GM20431 (cell line): Measurements from ENCODE around the gene PPT1.

Source experiments
- in situ Hi-C: fragments of 300-500 bp; cut with MseI, MboI; formaldehyde crosslinking; loops from one replicate; pipeline ENCODE4 v1.15.0; 2020; ENCODE audit warnings: low sequenced_read_pairs; ENCODE audit not compliant: unreplicated experiment

The PPT1 gene

DNA sequence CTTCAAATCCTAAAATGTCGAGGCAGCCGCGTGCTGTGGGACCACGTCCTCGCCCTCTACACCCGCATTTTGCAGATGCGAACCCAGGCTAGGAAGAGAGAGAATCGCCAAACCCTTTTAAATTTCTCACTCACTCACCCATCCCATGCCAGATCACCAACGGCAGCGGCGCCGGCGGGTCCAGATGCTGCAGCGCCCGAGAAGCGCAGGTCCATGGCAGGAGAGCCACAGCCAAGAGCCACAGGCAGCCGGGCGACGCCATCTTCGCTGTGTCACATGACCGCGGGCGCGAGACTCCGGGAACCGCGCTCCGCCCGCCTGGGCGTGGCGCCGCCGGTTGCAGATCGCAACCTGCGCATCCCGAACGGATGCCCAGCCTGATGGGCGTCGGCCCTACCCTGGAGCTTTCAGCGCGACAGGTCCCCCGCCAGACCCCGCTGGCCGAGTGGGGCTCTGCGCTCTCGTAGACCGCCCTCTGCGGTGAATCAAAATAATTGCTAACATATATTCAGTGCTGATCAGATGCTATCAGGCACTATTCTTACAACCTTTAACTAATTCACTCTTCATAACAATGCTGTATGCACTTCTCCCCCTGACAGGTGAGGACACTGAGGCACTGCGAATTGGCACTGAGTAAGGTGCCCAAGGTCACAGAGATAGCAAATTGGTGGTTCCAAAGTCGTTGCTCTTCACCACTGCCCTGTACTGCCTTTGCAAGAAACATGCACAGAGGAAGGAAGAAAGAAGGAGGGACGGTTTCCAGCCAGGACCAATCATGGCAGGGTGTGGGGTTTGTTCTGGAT is at the start of gene PPT1:
Gene PPT1, minus strand, starts transcription at position 276 of the 806 bp plus-strand sequence. Its CDS starts 14 bp downstream, at position 262.
- in situ Hi-C loops: no loop called here

DNA sequence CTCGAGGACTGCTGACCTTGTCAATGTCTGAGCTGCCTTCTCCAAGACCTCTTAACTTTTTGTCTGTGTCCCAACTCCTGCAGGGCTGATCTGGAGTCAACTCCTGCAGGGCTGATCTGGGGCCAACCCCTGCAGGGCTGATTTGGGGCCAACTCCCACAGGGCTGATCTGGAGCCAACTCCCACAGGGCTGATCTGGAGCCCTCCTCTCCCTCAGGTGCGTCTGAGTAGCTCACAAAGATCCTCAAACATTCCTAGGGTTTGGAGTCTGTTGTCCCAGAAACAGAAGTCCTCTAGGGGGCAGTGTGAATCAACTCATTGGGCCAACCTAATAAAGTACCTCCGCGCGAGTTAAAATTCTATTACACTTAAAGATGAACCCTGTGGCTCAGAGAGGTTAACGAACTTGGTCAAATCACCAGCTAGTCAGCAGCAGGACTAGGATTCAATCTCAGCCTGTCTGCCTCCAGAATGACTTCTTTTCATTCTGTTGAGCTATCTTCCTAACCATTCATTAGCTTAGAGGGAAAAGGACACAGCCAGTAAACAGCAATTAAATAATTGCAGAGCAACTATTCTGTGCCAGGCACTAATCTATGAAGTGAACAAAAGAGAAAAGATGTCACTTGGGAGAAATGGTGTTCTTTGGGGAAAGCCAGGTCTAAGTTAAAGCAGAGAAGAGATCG is 47.0 kb upstream of the PPT1 start:
- in situ Hi-C loops: loop anchor here (10.0 kb wide), 1 partner anchor 191 kb away; no protein-coding TSS in a partner anchor

DNA sequence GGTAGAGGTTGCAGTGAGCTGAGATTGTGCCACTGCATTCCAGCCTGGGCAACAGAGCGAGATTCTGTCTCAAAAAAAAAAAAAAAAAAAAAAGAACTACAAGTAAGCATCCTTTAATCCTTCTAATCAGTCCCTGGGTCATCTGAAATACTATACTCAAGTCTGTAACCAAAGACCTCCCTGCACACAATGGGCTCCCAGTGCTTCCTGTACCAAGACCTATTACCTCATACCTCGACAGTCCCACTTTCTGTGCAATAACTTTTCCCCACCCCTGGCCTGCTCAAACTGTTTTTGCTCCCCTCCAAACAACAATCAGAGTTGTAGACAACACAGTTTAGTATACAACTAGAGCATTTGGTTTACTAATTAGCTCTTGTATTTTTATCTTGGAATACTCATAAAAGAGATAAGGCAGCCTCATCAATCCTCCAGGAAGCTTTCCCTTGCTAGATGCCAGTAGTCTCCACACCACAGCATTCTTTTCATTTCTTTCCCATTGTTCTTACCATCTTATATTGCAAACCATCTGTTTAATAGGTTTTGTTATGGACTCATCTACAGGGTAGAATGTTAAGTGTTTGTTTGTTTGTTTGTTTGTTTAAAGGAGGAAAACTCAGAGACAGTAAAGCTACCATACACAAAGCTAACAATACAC is 45.0 kb upstream of the PPT1 start:
- in situ Hi-C loops: loop anchor here (10.0 kb wide), 1 partner anchor 193 kb away; no protein-coding TSS in a partner anchor

DNA sequence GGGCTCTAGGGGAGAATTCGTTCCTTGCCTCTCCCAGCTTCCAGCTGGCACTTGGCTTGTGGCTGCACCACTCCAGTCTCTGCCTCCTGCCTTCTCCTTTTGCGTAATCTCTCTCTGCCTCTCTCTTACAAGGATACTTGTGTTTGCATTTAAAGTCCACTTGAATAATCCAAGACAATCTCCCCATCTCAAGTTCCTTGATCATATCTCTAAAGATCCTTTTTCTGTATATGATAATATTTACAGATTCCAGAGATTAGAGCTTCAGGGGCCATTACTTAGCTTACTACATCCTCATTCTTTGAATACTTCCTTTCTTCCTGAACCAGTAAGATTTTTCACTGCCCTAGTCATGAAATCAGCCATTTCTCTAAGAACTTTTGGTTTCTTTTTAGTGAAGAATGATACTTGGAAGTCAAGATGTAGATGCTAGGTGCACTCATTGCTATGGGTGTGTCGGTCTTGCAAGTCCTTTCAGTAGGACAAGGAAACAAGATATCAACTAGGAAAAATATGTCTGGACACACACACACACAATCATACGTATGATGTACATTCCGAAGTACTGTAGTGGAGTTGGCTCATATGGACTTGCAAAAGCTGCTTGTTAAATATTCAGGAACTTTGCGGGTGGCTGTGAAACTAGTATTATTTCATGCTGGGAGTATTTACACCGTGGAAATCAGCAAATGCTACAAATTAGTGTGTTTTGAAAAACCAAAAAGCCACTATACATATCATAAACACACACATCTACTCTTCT is 43.3 kb upstream of the PPT1 start:
- in situ Hi-C loops: loop anchor here (10.0 kb wide), 1 partner anchor 194 kb away; no protein-coding TSS in a partner anchor

DNA sequence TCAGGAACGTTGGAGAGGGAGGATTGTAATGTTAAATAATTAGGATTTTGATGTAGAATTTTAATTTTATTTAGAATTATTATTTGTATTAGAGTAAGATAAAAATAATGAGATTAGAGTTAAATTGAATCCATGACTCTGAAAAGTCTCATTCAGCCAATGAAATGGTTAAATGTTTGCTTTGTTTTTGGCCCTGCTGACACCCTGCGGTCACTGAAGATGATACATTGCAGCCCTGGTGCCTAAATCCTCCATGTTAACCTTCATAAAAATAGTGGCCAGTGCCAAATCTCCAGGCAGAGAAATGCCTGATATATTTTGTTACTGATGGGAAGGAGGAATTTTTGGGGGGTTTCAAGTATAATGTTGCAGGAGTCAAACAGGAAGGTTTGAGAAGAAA is 36.8 kb upstream of the PPT1 start:
- in situ Hi-C loops: no loop called here

DNA sequence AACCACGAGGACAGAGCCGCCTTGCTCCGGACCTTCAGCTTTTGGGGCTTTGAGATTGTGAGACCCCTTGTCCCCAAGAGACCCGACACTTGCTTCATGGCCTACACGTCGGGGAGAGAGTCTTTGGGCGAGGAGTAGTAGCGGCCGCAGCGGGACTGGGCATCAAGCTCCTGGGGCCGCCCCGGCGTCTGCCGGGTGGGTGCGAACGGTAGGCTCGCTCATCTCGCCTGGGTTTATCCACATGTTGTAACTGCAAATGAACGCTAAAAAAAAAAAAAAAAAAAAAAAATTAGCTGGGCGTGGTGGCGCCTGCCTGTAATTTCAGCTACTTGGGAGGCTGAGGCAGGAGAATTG is 36.2 kb upstream of the PPT1 start:
- in situ Hi-C loops: no loop called here

DNA sequence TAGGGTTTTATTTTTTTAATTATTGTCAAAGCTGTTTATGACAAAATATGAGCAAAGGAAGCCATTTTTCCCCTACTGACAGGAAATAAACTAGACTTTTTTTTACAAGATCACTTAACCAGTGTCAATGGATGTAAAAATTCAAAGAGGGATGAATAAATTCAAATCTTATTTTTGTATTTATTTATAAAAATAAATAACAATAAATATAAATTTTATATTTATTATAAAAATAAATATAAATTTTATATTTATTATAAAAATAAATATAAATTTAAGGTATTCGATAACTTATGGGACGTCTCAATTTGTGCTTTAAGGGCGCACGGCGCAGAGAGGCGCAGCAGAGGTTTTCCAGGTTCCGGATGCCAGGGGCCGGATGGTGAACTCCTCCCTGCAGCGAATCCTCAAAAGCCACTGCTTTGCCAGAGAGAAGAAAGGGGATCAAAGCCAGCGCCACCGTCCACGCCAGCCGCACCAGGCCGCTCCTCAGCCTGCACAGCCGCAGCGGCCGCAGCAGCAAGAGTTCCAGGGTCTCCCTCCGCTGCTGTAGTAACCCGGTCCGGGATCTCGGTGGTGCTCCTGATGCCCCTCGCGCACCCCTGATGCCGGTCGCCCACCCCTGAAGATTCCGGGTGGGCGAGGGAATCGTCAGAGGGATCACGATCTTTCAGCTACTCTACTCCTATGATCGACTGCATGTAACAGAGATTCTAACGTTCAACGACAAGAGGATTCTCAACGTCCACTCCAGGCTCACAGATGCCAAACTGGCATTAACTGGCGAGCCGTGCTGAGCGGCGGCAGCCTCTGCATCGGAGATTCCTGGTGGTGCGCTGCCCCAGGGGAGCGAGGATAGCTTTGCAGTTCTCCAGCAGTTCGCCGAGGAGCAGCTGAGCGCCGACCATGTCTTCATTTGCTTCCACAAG is 35.6 kb upstream of the PPT1 start:
- in situ Hi-C loops: no loop called here

DNA sequence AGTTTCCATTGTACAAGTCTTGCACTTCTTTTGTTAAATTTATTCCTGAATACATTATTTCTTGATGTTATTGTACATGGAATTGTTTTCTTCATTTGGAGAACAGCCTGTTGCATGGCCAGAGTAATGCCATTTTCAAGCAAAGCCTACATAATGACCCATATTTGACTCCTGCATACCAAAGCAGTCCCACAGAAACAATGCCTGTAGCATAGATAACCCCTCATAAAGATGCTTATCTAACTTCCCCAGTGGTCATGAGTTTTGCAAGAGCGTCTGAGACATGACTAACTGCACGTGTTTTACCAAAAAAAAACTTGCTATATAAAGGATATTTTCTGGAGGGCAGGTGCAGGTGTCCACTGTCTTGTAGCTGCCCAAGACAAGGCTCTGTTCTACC is 33.8 kb upstream of the PPT1 start:
- in situ Hi-C loops: no loop called here

DNA sequence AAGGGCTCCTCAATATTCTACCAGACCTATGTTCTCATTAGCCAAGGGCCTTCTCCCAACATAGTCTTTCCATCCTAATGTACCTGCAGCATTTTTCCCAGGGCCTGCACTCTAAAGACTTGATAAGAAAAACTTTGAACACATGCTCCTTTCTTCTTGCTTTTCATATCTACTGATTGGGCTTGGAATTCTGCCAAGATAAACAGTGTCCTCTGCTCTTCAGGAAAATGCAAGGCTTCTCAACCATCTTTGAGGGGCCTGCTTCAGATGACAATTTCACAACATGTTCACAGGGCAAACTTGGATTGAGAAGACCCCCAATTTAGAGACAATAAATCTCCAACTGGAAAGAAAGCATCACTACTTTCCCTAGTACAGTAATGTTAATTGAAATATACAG is 25.8 kb upstream of the PPT1 start:
- in situ Hi-C loops: no loop called here

DNA sequence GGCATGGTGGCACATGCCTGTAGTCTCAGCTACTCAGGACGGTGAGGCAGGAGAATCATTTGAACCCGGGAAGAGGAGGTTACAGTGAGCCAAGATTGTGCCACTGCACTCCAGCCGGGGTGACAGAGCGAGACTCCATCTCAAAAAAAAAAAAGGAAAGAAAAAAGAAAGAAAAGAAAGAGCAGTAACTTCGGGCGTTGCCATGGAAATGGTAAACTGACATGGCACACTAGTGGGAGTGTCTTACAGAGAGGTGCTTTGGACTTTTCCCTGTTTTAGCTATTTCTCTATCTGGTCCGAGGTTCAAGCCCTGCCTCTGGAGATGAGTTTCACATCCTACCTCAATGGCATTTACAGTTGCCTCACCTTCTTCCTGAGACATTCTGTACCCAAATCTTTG is 23.1 kb upstream of the PPT1 start:
- in situ Hi-C loops: no loop called here

DNA sequence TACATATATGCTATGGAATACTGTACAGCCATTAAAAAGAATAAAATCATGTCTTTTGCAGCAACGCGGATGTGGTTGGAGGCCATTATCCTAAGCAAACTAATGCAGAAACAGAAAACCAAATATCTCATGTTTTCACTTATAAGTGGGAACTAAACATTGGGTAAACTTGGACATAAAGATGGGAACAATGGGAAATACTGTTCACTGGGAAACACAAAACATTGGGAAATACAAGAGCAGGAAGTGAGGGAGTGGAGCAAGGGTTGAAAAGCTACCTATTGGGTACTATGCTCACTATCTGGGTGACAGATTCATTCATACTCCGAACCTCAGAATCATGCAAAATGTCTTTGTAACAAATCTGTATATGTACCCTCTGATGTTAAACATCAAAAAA is 17.3 kb upstream of the PPT1 start:
- in situ Hi-C loops: no loop called here

DNA sequence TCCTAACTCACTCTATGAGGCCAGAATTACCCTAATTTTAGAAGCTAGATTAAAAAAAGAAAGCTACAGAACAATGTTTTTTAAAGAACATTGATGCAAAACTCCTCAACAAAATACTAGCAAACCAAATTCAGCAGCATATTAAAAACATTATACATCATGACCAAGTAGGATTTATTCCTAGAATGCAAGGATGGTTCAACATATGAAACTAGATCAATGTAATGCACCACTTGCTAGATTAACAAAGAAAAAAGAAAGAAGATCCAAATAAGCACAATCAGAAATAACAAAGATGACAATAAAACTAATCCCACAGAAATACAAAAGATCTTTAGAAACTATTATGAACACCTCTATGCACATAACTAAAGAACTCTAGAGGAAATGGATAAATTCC is 13.3 kb upstream of the PPT1 start:
- in situ Hi-C loops: no loop called here

DNA sequence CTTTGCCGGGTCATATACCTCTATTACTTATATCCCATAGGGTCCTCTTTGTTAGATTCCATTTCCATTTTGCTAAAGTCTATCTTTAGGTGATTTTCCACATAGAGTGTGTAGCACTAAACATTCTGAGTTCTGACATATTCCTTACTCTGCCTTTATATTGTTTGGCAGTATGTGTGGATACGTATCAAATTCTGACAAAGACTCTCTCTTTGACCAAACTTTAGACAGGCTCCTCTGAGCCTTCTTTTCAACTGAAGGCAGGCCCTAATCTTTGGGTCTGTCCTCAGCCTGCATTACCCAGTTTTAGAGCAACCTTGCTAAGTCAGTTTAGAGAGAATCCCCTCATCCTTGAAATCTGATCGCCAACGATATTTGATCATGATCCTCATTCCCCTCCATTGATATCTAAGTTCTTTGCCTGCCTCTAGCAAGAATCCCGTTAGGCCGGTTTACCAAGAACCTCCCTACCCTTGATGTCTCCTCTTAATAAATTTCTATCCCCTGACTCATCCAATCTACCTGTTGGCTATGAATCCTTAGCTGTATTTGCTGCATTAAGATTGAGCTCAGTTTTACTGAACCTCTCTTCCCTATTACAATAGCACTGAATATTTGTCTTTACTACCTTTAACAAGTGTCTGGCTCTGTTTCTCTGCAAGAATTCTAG is 10.4 kb upstream of the PPT1 start:
- in situ Hi-C loops: no loop called here

DNA sequence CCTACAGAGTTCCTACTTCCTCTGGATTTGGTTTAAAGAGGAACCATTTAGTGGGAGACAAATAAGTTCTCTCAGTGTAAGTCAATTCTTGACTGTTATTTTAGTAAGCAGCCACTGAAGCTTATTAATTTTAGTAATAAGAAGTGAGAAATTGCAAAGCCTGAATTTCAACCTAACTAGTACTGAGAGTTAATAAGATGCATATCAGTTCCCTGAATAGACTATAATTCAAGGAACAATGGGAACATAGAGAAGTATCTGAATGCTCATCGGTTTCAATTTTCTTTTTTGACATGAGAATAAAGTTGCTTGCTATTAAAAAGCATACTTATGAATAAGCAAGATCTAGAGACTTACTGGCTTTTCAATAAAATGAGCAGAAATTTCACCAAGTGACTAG is 8.0 kb upstream of the PPT1 start:
- in situ Hi-C loops: no loop called here

DNA sequence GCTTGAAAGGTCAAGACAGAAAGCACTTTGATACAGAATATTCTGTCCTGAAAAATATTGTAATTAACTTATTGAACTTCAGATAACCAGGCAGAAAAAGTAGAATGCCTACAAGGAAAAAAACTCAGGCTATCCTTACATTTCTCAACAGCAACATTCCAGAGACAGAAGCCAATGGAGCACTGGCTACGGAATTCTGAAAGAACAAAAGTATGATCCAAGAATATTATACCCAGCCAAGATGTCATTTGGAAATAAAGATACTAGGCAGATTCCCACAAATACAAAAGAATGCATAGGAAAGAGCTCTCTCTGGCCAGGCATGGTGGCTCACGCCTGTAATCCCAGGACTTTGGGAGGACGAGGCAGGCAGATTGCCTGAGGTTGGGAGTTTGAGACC is 5.8 kb upstream of the PPT1 start:
- in situ Hi-C loops: no loop called here

DNA sequence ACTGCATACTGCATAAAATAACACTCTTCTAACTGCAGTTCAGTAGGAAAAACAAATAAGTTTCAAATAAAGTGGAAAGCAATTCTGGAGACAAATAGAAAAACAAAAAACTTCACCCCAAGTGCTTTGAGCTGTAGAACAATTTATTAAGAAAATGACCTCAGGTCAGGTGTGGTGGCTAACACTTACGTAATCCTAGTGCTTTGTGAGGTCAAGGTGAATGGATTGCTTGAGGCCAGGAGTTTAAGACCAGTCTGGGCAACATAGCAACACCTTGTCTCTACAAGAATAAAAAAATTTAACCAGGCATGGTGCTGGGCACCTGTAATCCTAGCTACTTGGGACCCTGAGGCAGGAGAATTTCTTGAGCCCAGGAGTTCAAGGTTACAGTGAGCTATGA is 5.0 kb upstream of the PPT1 start:
- in situ Hi-C loops: no loop called here

DNA sequence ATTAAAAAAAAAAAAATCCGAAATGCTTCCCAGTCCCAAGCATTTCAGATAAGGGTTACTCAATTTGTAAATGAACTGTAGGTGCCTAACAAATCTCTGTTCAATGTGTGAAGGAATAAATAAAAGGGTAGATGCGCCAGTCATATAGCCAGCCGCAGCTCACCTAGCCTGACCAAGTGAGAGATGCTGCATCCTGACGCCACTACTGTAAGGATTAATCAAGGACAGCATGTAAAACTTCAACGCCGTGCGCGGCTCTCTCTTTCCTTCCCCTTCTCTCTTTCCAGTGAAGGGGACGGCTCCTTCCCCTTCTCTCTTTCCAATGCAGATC is 441 bp downstream of the PPT1 start:
- in situ Hi-C loops: no loop called here

DNA sequence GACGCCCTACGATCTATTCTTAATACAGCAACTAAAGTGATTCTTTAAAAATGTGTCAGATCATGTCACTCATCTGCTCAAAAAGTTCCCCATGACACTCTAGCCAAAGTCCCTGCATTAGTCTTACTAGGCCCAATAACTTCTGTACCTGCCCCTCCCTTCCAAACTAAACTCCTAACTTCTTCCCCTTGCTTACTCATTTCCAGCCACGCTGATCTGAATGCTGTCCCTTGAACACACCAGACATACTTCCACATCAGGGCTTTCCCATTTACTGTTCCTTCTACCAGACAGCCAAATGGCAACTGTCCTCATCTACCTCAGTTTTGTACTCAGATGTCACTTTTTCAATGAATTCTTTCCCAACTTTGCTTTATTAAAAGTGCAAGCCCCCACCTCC is 1.2 kb downstream of the PPT1 start:
- in situ Hi-C loops: no loop called here
